DND-41 (cell line): ENCODE measurements around the gene COPRS.

Source experiments
- ATAC-seq: fragments of 200-7000 bp; cut with Tn5 transposase; 3 replicates; pipeline ENCODE4 v1.9.1; 2021; ENCODE audit warnings: low read depth; ENCODE audit not compliant: insufficient read depth
- DNase-seq: peaks from one replicate; pipeline ENCODE4 v3.0.0-alpha.2; 2020
- H2AFZ ChIP-seq: 2 replicates; pipeline ENCODE4 v1.6.0; 2012; ENCODE audit warnings: low read depth, low read length
- H3K27ac ChIP-seq: 2 replicates; pipeline ENCODE4 v1.5.1; 2012; ENCODE audit warnings: low read length, inconsistent platforms
- H3K27me3 ChIP-seq: fragments of 200-600 bp; sonication (generic); 2 replicates; pipeline ENCODE4 v1.6.0; 2012; ENCODE audit warnings: low read length, mild to moderate bottlenecking, inconsistent platforms; ENCODE audit not compliant: insufficient read depth, poor library complexity
- H3K36me3 ChIP-seq: 2 replicates; pipeline ENCODE4 v1.5.1; 2012; ENCODE audit warnings: low read length, inconsistent platforms; ENCODE audit not compliant: insufficient read depth
- H3K4me1 ChIP-seq: 2 replicates; pipeline ENCODE4 v1.5.1; 2012; ENCODE audit warnings: mild to moderate bottlenecking, low read length; ENCODE audit not compliant: insufficient read depth
- H3K4me2 ChIP-seq: 2 replicates; pipeline ENCODE4 v1.6.0; 2012; ENCODE audit warnings: mild to moderate bottlenecking, moderate library complexity, low read length, inconsistent platforms; ENCODE audit not compliant: insufficient read depth
- H3K4me3 ChIP-seq, 2 experiments: fragments of 200-600 bp in 1 of 2; shearing (Covaris generic) in 1 of 2; 2 replicates each; pipeline ENCODE4 v1.5.1; 2012 to 2016; ENCODE audit warnings: inconsistent platforms in 2 of 2, low read length in 2 of 2, mild to moderate bottlenecking in 2 of 2, low read depth in 1 of 2, moderate library complexity in 1 of 2
- H3K79me2 ChIP-seq: 2 replicates; pipeline ENCODE4 v1.6.0; 2012; ENCODE audit warnings: low read length, inconsistent platforms; ENCODE audit not compliant: insufficient read depth
- H3K9ac ChIP-seq: 2 replicates; pipeline ENCODE4 v1.6.0; 2012; ENCODE audit warnings: low read depth, mild to moderate bottlenecking, inconsistent platforms, low read length, moderate library complexity
- H3K9me3 ChIP-seq: 2 replicates; pipeline ENCODE4 v1.5.1; 2012; ENCODE audit warnings: low read length, moderate library complexity, mild to moderate bottlenecking, inconsistent platforms; ENCODE audit not compliant: insufficient read depth, severe bottlenecking
- H4K20me1 ChIP-seq: 2 replicates; pipeline ENCODE4 v1.6.0; 2012; ENCODE audit warnings: low read length; ENCODE audit not compliant: insufficient read depth
- EZH2 ChIP-seq: IDR thresholded peaks from 3 replicates; pipeline ENCODE4 v1.6.1; 2012; ENCODE audit warnings: borderline replicate concordance, low read depth, mild to moderate bottlenecking, moderate library complexity, low read length, inconsistent platforms; ENCODE audit not compliant: severe bottlenecking
- TF ChIP-seq, protein P1 (sequence below): IDR thresholded peaks from 2 replicates; pipeline ENCODE4 v1.5.1; 2012; ENCODE audit warnings: borderline replicate concordance, low read length, moderate library complexity, mild to moderate bottlenecking; ENCODE audit not compliant: poor library complexity, severe bottlenecking; ENCODE audit errors: extremely low read depth

COPRS gene

DNA sequence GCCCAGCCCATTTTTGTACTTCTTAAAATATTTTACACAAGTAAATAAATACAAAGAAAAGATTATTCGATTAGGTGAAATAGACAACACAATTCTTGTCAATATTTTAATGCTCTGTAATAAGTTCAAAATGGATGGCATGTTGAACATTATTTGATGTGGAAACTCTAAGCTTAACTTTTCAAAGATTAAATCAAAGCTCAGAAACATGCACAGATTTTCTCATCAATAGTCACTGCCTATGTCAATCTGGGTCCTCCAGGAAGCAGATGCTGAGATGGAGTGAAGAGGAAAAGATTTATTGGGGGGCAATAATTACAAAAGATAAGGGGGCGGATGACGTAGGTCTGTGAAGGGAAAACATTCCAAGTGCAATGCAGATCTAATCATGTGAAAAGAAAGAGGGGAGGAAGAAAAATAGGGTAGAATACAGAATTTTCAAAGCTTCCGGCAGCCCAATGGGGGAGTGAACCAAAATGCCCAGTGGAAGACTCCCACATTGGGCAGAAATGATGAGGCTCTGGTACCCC, 50.5 kb downstream of the COPRS start:
- Histone ChIP-seq H3K79me2 (no peaks in the 10 kb centered on the region), H3K4me2 (no peak overlapping the region), H4K20me1 (no peaks in the 10 kb centered on the region; the same call in 1 of the 2 replicates), H3K4me1 (no peaks in the 10 kb centered on the region), H3K9me3 (no peaks in the 10 kb centered on the region), H3K36me3 (no peaks in the 10 kb centered on the region), H3K27me3 (peaks cover 3% of the 10 kb centered on the region), H3K4me3 (no peak overlapping the region), H3K27ac (no peak overlapping the region), H2AFZ (no peak overlapping the region), H3K9ac (no peak overlapping the region)
- DNase-seq, result no peak
- ATAC-seq, result no peak
- TF ChIP-seq EZH2, result no peak
- TF ChIP-seq, protein P1, sequence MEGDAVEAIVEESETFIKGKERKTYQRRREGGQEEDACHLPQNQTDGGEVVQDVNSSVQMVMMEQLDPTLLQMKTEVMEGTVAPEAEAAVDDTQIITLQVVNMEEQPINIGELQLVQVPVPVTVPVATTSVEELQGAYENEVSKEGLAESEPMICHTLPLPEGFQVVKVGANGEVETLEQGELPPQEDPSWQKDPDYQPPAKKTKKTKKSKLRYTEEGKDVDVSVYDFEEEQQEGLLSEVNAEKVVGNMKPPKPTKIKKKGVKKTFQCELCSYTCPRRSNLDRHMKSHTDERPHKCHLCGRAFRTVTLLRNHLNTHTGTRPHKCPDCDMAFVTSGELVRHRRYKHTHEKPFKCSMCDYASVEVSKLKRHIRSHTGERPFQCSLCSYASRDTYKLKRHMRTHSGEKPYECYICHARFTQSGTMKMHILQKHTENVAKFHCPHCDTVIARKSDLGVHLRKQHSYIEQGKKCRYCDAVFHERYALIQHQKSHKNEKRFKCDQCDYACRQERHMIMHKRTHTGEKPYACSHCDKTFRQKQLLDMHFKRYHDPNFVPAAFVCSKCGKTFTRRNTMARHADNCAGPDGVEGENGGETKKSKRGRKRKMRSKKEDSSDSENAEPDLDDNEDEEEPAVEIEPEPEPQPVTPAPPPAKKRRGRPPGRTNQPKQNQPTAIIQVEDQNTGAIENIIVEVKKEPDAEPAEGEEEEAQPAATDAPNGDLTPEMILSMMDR, result no peak

DNA sequence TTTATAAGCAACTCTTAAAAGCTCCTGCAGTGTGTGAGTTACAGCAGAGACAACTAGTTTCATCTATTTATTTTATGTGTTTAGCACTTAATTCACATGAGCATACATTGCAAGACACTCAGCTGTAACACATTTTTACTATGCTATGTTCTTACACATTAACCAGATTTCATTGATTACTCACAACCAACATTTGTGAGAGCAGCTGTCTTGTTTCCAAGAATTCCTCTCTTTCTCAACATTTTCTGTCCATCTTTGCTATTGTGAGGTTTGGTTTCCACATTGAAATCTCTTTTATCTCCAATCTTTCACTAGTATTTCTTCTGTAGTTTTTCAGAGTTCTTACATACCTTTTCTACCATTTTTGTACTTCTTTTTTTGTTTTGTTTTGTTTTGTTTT, 51.2 kb downstream of the COPRS start:
- H3K4me3 ChIP-seq, result no peak overlapping the region
- H3K27ac ChIP-seq, result no peak overlapping the region
- H3K4me1 ChIP-seq, result no peaks in the 10 kb centered on the region
- no peak overlapping the region for H3K9ac ChIP-seq
- H3K9me3 ChIP-seq, result no peaks in the 10 kb centered on the region
- no peaks in the 10 kb centered on the region for H3K27me3 ChIP-seq
- H3K4me2 ChIP-seq, result no peak overlapping the region
- H2AFZ ChIP-seq, result no peak overlapping the region
- no peaks in the 10 kb centered on the region for H3K36me3 ChIP-seq
- no peaks in the 10 kb centered on the region for H3K79me2 ChIP-seq
- DNase-seq (no peak), ATAC-seq (no peak)
- TF ChIP-seq, protein P1, result no peak
- H4K20me1 ChIP-seq, result no peaks in the 10 kb centered on the region

DNA sequence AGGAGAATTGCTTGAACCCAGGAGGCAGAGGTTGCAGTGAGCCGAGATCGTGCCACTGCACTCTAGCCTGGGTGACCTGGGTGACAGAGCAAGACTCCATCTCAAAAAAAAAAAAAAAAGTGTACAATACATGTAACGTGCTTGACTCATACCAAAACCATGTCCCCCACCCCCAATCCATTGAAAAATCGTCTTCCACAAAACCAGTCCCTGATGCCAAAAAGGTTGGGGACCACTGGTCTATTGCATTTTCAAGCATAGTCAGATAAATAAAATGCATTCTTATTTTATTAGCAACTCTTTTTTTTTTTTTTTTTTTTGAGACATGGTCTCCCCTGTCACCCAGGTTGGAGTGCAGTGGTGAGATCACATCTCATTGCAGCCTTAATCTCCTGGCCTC, 52.1 kb downstream of the COPRS start:
- Histone ChIP-seq H4K20me1 (no peaks in the 10 kb centered on the region), H3K9ac (no peak overlapping the region), H3K27me3 (no peaks in the 10 kb centered on the region), H3K9me3 (no peaks in the 10 kb centered on the region), H3K27ac (no peak overlapping the region), H2AFZ (no peak overlapping the region), H3K36me3 (no peaks in the 10 kb centered on the region), H3K4me2 (no peak overlapping the region), H3K79me2 (no peaks in the 10 kb centered on the region), H3K4me3 (no peak overlapping the region), H3K4me1 (no peaks in the 10 kb centered on the region)
- TF ChIP-seq EZH2, result no peak
- TF ChIP-seq, protein P1, result no peak
- ATAC-seq (no peak), DNase-seq (no peak)
